Smooth muscle cell of the pulmonary artery (primary cell): ENCODE results near the gene OR4L1. TPM values are rescaled to one million over a fixed set of nuclear protein-coding genes. Genes with fewer than 3 reads are reported as not detected.

Experiments used
- total RNA-seq: library from RNA; depleted of rRNA; stranded (reverse); fragments of >200 nt; gene quantifications from 2 replicates; pipeline ENCODE4 v1.2.3, GENCODE V29; 2014

Gene OR4L1
- not detected in 2 replicates for total RNA-seq

DNA sequence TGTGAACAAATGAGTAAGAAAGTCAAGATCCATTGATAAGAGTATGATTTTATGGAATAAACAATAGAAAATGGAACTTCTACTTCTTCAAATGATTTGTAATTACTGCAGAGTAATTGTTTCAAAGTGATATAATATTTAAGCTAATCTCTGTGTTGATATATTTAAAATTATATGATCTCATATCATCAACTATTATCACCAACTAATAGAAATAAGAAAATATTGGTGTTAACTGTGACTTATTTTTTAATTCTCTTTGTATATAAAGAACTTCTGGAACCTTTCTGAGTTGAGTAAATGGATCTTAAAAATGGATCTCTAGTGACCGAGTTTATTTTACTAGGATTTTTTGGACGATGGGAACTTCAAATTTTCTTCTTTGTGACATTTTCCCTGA lies at the start of gene OR4L1:
TSS of gene OR4L1 (plus strand) at position 301 of the 400 bp plus-strand sequence. CDS start at position 301, 0 bp downstream.

GRCh38 chr14:20019257-20019865 lies 40.5 kb upstream of the OR4L1 start, which contains the start of gene OR4K14:
Gene OR4K14, minus strand, starts transcription at chr14:20019307. Its CDS starts 4,114 bp downstream, at chr14:20015193.

DNA sequence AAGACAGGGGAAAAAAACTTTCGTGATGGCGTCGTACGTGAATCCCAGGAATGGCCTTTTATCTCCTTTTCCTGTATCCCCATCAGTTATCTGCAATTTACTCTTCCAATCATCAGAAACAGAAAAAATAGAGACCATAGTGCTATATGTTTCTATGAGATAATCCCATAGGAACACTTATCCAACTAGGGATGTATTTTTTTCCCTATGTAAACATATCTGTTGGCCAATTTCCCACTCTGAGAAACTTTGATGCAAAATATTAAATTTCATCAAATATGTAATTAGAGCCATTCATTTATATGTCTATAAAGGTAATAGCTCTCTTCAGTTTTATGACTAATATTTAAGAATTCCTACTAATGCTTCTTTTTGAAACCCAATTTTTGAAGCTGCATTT lies 23.9 kb upstream of the OR4L1 start, which contains the start of gene OR4K13:
TSS of gene OR4K13 (minus strand) at position 101 of the 400 bp plus-strand sequence. CDS start 1,280 bp downstream, outside the sequence.

GRCh38 chr14:20110438-20110837 lies 50.6 kb downstream of the OR4L1 start, which contains the start of gene OR4K17:
Gene OR4K17, plus strand, starts transcription at chr14:20110739. Its CDS starts 6,761 bp downstream, at chr14:20117500.

Other genes starting within 250 kb of the OR4L1 start
- not detected in 2 replicates for gene OR4K2, start 184.9 kb upstream of the OR4L1 start, total RNA-seq
- gene OR4K5, start 139.4 kb upstream of the OR4L1 start, total RNA-seq, result not detected in 2 replicates
- not detected in 2 replicates for gene OR4K1, start 129.1 kb upstream of the OR4L1 start, total RNA-seq
- gene OR4K15, start 84.5 kb upstream of the OR4L1 start, total RNA-seq, result not detected in 2 replicates
- gene OR4Q2, start 57.9 kb upstream of the OR4L1 start, total RNA-seq, result not detected in 2 replicates
- not detected in 2 replicates for gene OR4K14, start 40.7 kb upstream of the OR4L1 start, total RNA-seq
- not detected in 2 replicates for gene OR4K13, start 24.0 kb upstream of the OR4L1 start, total RNA-seq
- gene OR4K17, start 50.7 kb downstream of the OR4L1 start, total RNA-seq, result not detected in 2 replicates
- gene OR4N5, start 78.8 kb downstream of the OR4L1 start, total RNA-seq, result not detected in 2 replicates
- not detected in 2 replicates for gene OR11G2, start 130.9 kb downstream of the OR4L1 start, total RNA-seq
- not detected in 2 replicates for gene OR11H6, start 163.7 kb downstream of the OR4L1 start, total RNA-seq
- gene OR11H7, start 168.9 kb downstream of the OR4L1 start, total RNA-seq, result not detected in 2 replicates
- not detected in 2 replicates for gene OR11H4, start 179.2 kb downstream of the OR4L1 start, total RNA-seq
- gene TTC5, start 245.9 kb downstream of the OR4L1 start, total RNA-seq, result 16.2 and 17.1 TPM in 2 replicates